Calu3 (cell line): ENCODE data around the gene EIPR1. TPM values are rescaled to one million over a fixed set of nuclear protein-coding genes. Genes with fewer than 3 reads are reported as not detected.

Experiments used
- BruUV-seq: library from RNA; stranded (reverse); fragments of 400-500 nt; replicated peaks from 2 replicates; lab custom pipeline; 2021; lab: Mats Ljungman, UMichigan
- CTCF ChIA-PET: fragments of 300-600 bp; sonication (Branson Sonifier 250); formaldehyde crosslinking; loops from one replicate; lab custom pipeline; 2022; ENCODE audit warnings: antibody characterized with exemption; lab: Charles Lee
- DNase-seq: peaks from one replicate; pipeline ENCODE4 v3.0.0; 2022
- H3K27ac Mint-ChIP-seq: one replicate; pipeline ENCODE4 v1.8.0; 2022; ENCODE audit warnings: mixed read lengths; ENCODE audit not compliant: unreplicated experiment
- H3K27me3 Mint-ChIP-seq: one replicate; pipeline ENCODE4 v1.8.0; 2022; ENCODE audit warnings: mixed read lengths; ENCODE audit not compliant: unreplicated experiment
- H3K36me3 Mint-ChIP-seq: one replicate; pipeline ENCODE4 v1.8.0; 2022; ENCODE audit warnings: mild to moderate bottlenecking, moderate library complexity, mixed read lengths; ENCODE audit not compliant: insufficient read depth, unreplicated experiment
- H3K4me1 Mint-ChIP-seq: one replicate; pipeline ENCODE4 v1.8.0; 2022; ENCODE audit warnings: mild to moderate bottlenecking, low read depth, mixed read lengths; ENCODE audit not compliant: unreplicated experiment
- H3K4me3 Mint-ChIP-seq: one replicate; pipeline ENCODE4 v1.8.0; 2022; ENCODE audit warnings: mild to moderate bottlenecking, low read depth, moderate library complexity, mixed read lengths; ENCODE audit not compliant: unreplicated experiment
- H3K9me3 Mint-ChIP-seq: one replicate; pipeline ENCODE4 v1.8.0; 2022; ENCODE audit warnings: low read depth, mixed read lengths; ENCODE audit not compliant: unreplicated experiment
- intact Hi-C: fragments of 100-400 bp; cut with micrococcal nuclease; formaldehyde crosslinking; loops from one replicate; pipeline ENCODE4 v1.10.0; 2022; ENCODE audit not compliant: unreplicated experiment
- total RNA-seq: library from RNA; stranded (reverse); gene quantifications from 2 replicates; pipeline ENCODE4 v1.2.3, GENCODE V29; 2022
- TF ChIP-seq, protein P1 (sequence below): fragments of 200-600 bp; IDR thresholded peaks from one replicate; pipeline ENCODE4 v1.8.0; 2022; ENCODE audit warnings: antibody characterized with exemption; ENCODE audit not compliant: unreplicated experiment

The EIPR1 gene
- total RNA-seq, 1 experiment from 2014 or later: 31.7 TPM

DNA sequence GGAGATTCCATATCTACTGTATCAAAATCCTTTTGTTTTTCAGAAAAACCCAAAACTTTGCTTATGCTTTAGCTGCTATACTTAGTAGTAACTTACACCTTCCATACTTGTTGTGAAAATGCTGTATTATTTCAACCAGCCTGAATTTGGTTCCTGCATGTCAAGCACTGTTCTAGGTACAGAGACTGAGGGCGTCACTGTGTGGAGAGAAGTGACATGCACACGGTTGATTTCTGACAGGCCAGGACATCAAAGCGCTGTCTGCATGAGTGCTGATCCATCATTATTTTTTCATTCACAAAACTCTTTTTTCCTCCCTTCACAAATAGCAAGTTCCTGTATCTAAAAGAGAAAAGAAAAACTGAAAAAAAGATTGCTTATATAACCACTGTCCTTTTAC is 33.5 kb upstream of the EIPR1 start:
- no peak overlapping the region for H3K4me3 Mint-ChIP-seq
- H3K27me3 Mint-ChIP-seq: no peaks in the 10 kb centered on the region
- no peaks in the 10 kb centered on the region for H3K4me1 Mint-ChIP-seq
- TF ChIP-seq, protein P1, sequence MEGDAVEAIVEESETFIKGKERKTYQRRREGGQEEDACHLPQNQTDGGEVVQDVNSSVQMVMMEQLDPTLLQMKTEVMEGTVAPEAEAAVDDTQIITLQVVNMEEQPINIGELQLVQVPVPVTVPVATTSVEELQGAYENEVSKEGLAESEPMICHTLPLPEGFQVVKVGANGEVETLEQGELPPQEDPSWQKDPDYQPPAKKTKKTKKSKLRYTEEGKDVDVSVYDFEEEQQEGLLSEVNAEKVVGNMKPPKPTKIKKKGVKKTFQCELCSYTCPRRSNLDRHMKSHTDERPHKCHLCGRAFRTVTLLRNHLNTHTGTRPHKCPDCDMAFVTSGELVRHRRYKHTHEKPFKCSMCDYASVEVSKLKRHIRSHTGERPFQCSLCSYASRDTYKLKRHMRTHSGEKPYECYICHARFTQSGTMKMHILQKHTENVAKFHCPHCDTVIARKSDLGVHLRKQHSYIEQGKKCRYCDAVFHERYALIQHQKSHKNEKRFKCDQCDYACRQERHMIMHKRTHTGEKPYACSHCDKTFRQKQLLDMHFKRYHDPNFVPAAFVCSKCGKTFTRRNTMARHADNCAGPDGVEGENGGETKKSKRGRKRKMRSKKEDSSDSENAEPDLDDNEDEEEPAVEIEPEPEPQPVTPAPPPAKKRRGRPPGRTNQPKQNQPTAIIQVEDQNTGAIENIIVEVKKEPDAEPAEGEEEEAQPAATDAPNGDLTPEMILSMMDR: no peak
- intact Hi-C loops: no loop called here
- H3K9me3 Mint-ChIP-seq: no peaks in the 10 kb centered on the region
- CTCF ChIA-PET: no interaction called here
- no peak for DNase-seq
- no peaks in the 10 kb centered on the region for H3K36me3 Mint-ChIP-seq
- BruUV-seq: no TSS peak
- H3K27ac Mint-ChIP-seq: no peak overlapping the region

DNA sequence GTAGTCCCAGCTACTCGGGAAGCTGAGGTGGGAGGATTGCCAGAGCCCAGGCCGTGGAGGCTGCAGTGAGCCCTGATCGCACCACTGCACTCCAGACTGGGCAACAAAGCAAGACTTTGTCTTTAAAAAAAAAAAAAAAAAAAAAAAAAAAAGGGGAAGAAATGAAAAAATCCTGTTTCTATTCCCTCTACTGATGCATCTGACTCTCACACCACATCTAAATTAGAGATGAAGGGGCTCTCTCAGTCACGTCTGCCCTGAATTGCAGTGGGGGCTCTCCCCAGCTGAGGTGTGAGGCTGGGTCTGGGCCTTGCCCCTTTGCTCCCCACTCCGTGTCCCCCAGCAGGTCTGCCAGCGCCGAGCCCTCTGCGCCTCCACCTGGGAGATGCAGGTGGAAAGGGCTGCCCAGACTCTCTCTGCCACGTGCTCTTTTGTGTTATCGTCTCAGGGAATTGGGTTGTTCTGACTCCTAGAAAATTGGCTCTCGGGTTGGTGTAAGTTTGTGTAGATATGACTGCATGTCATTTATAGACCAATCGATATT is 32.1 kb upstream of the EIPR1 start:
- Mint-ChIP-seq H3K36me3 (no peaks in the 10 kb centered on the region), H3K4me1 (no peaks in the 10 kb centered on the region), H3K27ac (no peak overlapping the region), H3K27me3 (no peaks in the 10 kb centered on the region), H3K4me3 (no peak overlapping the region), H3K9me3 (no peaks in the 10 kb centered on the region)
- TF ChIP-seq, protein P1: no peak
- BruUV-seq: no TSS peak
- DNase-seq: no peak
- intact Hi-C loops: no loop called here
- CTCF ChIA-PET: no interaction called here

DNA sequence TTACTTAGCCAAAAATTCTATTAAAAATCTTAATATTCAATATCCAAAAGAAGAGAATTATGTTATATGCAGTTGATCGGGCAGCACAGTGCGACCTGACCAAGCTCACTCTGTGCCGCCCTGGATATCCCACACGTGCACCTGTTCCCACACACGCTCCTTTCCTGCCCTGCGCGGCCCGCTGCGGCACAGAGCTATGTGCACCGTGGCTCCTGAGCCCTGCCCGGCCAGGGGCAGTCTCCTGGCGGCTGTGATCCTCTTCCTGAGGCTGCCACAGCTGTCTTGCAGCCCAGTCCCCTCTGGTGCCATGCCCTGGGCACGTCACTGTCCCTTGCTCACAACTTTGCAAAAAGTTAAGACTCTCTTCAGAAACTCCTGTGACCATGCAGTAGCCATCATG is 31.2 kb upstream of the EIPR1 start:
- TF ChIP-seq, protein P1: no peak
- peaks cover 6% of the 10 kb centered on the region for H3K36me3 Mint-ChIP-seq
- no peak overlapping the region for H3K27ac Mint-ChIP-seq
- H3K9me3 Mint-ChIP-seq: no peaks in the 10 kb centered on the region
- CTCF ChIA-PET: no interaction called here
- intact Hi-C loops: no loop called here
- H3K4me3 Mint-ChIP-seq: no peak overlapping the region
- H3K4me1 Mint-ChIP-seq: no peaks in the 10 kb centered on the region
- no peaks in the 10 kb centered on the region for H3K27me3 Mint-ChIP-seq
- BruUV-seq: no TSS peak
- no peak for DNase-seq

GRCh38 chr2:3406501-3406900 is 28.9 kb upstream of the EIPR1 start:
- no peak overlapping the region for H3K27ac Mint-ChIP-seq
- no peaks in the 10 kb centered on the region for H3K27me3 Mint-ChIP-seq
- DNase-seq: no peak
- TF ChIP-seq, protein P1: no peak
- no peaks in the 10 kb centered on the region for H3K9me3 Mint-ChIP-seq
- H3K4me1 Mint-ChIP-seq: no peaks in the 10 kb centered on the region
- CTCF ChIA-PET: no interaction called here
- no peak overlapping the region for H3K4me3 Mint-ChIP-seq
- intact Hi-C loops: no loop called here
- peaks cover 7% of the 10 kb centered on the region for H3K36me3 Mint-ChIP-seq
- no TSS peak for BruUV-seq
